GM10248 (cell line): Measurements from ENCODE around the gene UNC93A.

Experiments
- CTCF ChIA-PET: fragments of 300-600 bp; sonication (Branson Sonifier 250); formaldehyde crosslinking; extraction: SDS; loops from one replicate; lab custom pipeline; 2021; ENCODE audit warnings: antibody characterized with exemption; lab: Yijun Ruan, JAX
- POLR2A ChIA-PET: fragments of 350-650 bp; sonication (Branson Sonifier 250); formaldehyde crosslinking; extraction: SDS; loops from one replicate; lab custom pipeline; 2020; ENCODE audit warnings: antibody characterized with exemption; lab: Yijun Ruan, JAX
- DNase-seq: peaks from one replicate; pipeline ENCODE4 v3.0.0; 2012; ENCODE audit errors: extremely low spot score
- CTCF ChIP-seq: IDR thresholded peaks from 2 replicates; pipeline ENCODE4 v1.5.1; 2012; ENCODE audit warnings: mild to moderate bottlenecking, low read depth; ENCODE audit errors: extremely low read depth, missing control alignments, control extremely low read depth

The UNC93A gene

GRCh38 chr6:167293088-167293589 lies 2.0 kb downstream of the UNC93A start:
- ChIA-PET POLR2A (no interaction called here), CTCF (interaction anchor here (1.4 to 5.6 kb wide), 2 partner anchors 10 to 518 kb away, joined by 3 to 25 read pairs; no protein-coding TSS in a partner anchor)
- TF ChIP-seq CTCF, result no peak
- DNase-seq, result no peak

GRCh38 chr6:167293590-167294091 lies 2.5 kb downstream of the UNC93A start:
- DNase-seq, result no peak
- CTCF ChIA-PET, result interaction anchor here (0.9 to 5.6 kb wide), 3 partner anchors 10 to 519 kb away, joined by 3 to 25 read pairs (median 3); no protein-coding TSS in a partner anchor
- POLR2A ChIA-PET, result no interaction called here

GRCh38 chr6:167294241-167294640 lies 3.1 kb downstream of the UNC93A start:
- CTCF ChIA-PET, result interaction anchor here (0.9 to 5.6 kb wide), 2 partner anchors 103 to 520 kb away, joined by 3 to 25 read pairs; no protein-coding TSS in a partner anchor
- no peak for TF ChIP-seq CTCF
- POLR2A ChIA-PET, result no interaction called here
- DNase-seq, result no peak

More at GRCh38 chr6:167293590-167294091, 2.5 kb downstream of the UNC93A start:
- TF ChIP-seq CTCF, result no peak

GRCh38 chr6:167294651-167295494 lies 3.8 kb downstream of the UNC93A start:
- CTCF ChIA-PET, result interaction anchor here (5.6 kb wide), 1 partner anchor 520 kb away, joined by 25 read pairs; no protein-coding TSS in a partner anchor
- no peak for DNase-seq
- TF ChIP-seq CTCF, result no peak
- POLR2A ChIA-PET, result no interaction called here

GRCh38 chr6:167295495-167296292 lies 4.6 kb downstream of the UNC93A start:
- no peak for DNase-seq
- ChIA-PET CTCF (no interaction called here), POLR2A (no interaction called here)
- no peak for TF ChIP-seq CTCF

- ChIA-PET CTCF (no interaction called here), POLR2A (no interaction called here)
- TF ChIP-seq CTCF, result no peak
- DNase-seq, result no peak
These were observed 5.2 kb downstream of the UNC93A start for GRCh38 chr6:167296293-167296690.
